Cardiac fibroblast (primary cell): Measurements from ENCODE around the gene RNF187.

ENCODE experiments used
- DNase-seq, 2 donors: peaks; one replicate each; pipeline versions ENCODE4 v3.0.0 to v3.0.0-alpha.2; 2010; ENCODE audit warnings: low read depth in 2 of 2
- H3K4me3 ChIP-seq, 2 donors: replicated peaks in 1 of 2; 1 replicate in 1 of 2; 2 replicates in 1 of 2; pipeline ENCODE4 v1.5.1; 2011; ENCODE audit warnings: low read depth in 2 of 2, low read length in 2 of 2, mild to moderate bottlenecking in 2 of 2, moderate library complexity in 1 of 2
- TF ChIP-seq, protein P1 (sequence below): IDR thresholded peaks from one replicate; pipeline ENCODE4 v1.5.1; 2011; ENCODE audit warnings: low read depth, mild to moderate bottlenecking, low read length, inconsistent platforms

The RNF187 gene

DNA sequence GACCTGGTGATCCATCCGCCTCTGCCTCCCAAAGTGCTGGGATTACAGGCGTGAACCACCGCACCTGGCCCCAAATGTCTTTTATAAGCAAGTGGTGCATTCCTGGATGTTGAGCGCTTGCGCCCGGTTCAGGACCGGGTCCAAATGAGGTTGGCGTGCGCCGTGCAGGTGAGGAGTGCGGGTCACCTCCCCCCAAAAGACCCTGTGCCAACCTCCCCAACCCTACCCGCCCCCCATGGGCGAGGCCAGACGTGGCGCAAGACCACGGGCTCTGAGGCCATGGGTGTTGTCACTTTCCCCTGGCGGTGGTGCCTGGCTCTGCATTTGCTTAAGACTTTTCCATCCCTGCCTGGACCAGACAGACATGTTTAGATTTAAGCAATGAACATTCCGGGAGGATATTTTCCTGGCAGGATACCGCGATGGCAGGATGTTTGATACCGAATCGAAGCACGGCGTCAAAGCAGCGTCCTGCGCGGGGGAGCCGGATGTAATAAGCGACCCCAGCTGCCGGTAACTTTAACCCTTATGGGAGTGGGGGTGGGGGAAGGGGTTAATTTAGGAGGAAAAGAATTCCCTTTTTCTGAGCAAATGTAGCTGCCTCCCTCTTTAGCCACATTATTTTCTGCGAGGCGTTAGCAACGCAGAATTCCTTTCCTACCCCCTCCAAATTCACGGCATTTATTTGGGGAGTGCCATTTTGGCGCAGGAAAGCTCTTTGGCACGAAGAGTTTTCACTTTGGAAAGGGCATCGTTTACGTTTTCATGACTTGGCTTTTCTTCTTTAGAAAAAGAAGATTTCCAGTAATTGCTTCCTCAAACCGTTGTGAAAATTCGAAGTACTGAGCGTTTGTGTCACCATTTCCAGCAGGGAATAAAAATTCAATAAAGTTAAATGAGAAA is 27.8 kb upstream of the RNF187 start:
- peak; percentile 84 to 90 for DNase-seq
- H3K4me3 ChIP-seq: peak overlapping the region; percentile 55 to 71
- TF ChIP-seq, protein P1, sequence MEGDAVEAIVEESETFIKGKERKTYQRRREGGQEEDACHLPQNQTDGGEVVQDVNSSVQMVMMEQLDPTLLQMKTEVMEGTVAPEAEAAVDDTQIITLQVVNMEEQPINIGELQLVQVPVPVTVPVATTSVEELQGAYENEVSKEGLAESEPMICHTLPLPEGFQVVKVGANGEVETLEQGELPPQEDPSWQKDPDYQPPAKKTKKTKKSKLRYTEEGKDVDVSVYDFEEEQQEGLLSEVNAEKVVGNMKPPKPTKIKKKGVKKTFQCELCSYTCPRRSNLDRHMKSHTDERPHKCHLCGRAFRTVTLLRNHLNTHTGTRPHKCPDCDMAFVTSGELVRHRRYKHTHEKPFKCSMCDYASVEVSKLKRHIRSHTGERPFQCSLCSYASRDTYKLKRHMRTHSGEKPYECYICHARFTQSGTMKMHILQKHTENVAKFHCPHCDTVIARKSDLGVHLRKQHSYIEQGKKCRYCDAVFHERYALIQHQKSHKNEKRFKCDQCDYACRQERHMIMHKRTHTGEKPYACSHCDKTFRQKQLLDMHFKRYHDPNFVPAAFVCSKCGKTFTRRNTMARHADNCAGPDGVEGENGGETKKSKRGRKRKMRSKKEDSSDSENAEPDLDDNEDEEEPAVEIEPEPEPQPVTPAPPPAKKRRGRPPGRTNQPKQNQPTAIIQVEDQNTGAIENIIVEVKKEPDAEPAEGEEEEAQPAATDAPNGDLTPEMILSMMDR: peak; percentile 87

DNA sequence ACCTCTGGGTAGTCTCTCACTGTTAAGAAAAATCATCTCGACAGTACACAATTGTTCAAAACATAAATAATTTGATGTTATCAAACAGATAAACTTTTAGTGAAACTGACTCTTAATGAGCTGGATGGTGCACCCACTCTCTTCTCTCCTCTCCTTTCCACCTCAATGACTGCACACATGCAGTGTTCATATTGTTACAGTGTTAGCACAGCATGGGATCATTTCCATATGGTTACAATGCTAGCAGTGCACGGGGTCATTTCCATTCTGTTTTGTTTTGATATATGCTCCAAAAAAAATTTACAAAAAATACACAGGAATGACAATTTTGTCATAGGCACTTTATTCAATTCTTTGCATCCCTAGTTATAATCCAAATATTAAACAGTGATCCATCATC is 26.4 kb upstream of the RNF187 start:
- TF ChIP-seq, protein P1: no peak
- no peak for DNase-seq
- no peak overlapping the region for H3K4me3 ChIP-seq

DNA sequence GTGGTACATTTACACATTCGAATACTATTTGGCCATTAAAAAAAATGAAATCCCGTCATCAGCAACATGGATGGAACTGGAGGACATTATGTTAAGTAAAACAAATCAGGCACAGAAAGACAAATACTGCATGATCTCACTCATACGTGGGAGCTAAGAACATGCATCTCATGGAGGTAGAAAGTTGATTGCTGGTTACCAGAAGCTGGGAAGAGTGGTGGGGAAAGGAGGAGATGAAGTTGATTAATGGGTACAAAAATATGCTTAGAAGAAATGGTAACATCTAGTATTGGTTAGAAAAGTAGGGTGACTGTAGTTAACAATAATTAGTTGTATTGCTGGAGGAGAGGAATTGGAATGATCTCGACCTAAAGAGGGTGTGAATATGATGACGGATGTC is 24.6 kb upstream of the RNF187 start:
- TF ChIP-seq, protein P1: no peak
- H3K4me3 ChIP-seq: no peak overlapping the region

DNA sequence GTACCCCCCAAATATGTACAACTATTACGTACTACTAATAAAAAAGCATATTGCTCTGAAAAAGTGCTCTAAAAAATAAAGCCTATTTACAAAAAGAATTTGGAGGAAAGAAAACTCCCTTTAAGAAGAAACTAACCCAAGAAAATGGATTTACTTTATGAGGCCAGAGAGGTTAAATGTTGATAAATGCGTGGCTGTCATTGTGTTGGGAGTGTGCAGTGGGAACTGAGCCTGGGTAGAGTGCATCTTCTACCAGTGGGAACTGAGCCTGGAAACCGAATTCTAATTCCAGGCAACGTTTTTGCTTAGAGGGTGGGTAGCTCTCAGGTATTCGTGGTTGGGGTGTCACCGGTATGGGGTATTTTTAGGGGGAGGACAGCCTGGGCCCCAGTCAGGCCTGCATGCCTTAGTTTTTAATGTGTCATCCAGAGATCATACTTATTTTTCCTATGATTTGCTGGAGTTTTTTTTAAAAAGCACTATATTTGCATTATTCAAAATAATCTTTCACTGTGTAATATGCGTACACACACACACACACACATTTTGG is 24.1 kb upstream of the RNF187 start:
- no peak overlapping the region for H3K4me3 ChIP-seq
- TF ChIP-seq, protein P1: no peak
- no peak for DNase-seq

More for the DNA sequence above, 24.6 kb upstream of the RNF187 start:
- no peak for DNase-seq

DNA sequence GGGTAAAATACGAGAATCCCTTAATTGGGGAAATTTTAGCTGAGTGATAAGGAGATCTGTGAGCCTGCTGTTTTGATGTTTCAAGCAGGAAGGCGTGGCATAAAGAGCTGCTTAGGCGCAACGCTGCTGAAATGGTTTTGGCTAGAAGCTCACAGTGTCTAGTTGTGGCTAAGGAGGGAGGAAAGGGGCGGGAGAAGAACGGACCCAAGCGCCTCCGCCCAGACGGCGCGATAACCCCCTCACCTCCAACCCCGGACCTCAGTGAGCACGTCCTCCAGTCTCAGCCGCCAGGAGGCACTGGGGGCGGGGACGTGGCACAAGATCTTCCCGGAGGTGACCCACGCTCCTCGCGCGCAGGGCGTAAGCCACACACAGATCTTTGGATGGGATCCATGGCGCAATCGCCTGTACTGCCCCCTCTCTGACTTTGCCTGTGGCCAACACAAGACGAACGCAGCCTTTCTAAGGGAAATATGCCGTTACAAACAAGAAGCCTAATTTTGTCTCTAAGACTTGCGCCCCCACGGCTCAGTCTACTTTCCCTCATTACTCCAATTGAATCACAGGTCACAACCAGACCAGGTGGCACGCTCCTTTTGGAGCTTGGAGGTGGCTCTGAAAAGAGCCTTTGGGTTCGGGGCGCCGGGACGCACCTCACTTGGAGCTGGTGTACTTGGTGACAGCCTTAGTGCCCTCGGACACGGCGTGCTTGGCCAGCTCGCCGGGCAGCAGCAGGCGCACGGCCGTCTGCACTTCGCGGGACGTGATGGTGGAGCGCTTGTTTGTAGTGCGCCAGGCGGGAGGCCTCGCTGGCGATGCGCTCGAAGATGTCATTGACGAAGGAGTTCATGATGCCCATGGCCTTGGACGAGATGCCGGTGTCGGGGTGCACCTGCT is 23.4 kb upstream of the RNF187 start:
- DNase-seq: peak; percentile 20 to 46
- TF ChIP-seq, protein P1: peak; percentile 1
- H3K4me3 ChIP-seq: peak overlapping the region in 1 of 2 donors; percentile 26

DNA sequence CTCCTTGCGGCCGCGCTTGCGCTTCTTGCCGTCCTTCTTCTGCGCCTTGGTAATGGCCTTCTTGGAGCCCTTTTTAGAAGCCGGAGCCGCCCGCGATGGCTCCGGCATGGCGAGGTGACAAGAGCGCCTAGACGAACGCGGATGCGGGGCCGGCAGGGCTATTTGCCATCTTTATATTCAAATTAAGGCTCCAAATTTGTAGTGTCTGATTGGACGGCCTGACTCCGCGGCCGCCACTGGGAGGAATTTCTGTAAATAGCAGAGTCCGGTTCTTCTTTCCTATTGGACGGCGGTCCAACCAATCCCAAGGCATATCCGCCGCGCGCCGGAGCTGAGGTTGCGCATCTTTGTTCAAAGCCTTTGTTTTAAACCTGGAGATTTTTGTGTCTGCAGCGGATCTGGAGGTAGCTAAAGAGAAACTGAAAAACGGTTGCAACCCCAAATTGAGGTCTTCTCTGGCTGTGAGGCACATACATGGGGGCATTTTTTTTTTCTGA is 22.6 kb upstream of the RNF187 start:
- TF ChIP-seq, protein P1: no peak
- peak overlapping the region; percentile 24 to 26 for H3K4me3 ChIP-seq
- peak; percentile 80 to 85 for DNase-seq
